Tibial artery (tissue), 4 donors: ENCODE data around the gene WDR7.

Experiments
- DNase-seq, 2 donors: peaks; one replicate each; pipeline ENCODE4 v3.0.0-alpha.2; 2019
- H3K27ac ChIP-seq, 2 donors: fragments of 200-600 bp; sonication (generic) in 1 of 2; 1 replicate in 1 of 2; 2 replicates in 1 of 2; pipeline ENCODE4 v1.5.1; 2018 to 2019; ENCODE audit warnings: mild to moderate bottlenecking in 1 of 2
- H3K27me3 ChIP-seq, 2 donors: fragments of 200-600 bp; sonication (generic) in 1 of 2; one replicate each; pipeline versions ENCODE4 v1.5.1 to v1.6.0; 2016 to 2019
- H3K36me3 ChIP-seq, 3 donors: fragments of 200-600 bp; sonication (generic) in 2 of 3; one replicate each; pipeline ENCODE4 v1.5.1; 2016 to 2019; ENCODE audit warnings: mild to moderate bottlenecking in 2 of 3
- H3K4me1 ChIP-seq, 4 donors: fragments of 200-600 bp; sonication (generic) in 2 of 4; 1 replicate in 3 of 4; 2 replicates in 1 of 4; pipeline ENCODE4 v1.5.1; 2016 to 2019
- H3K4me3 ChIP-seq, 2 donors: fragments of 200-600 bp; sonication (generic) in 1 of 2; 1 replicate in 1 of 2; 2 replicates in 1 of 2; pipeline ENCODE4 v1.5.1; 2018 to 2019; ENCODE audit warnings: mild to moderate bottlenecking in 2 of 2
- H3K9me3 ChIP-seq, 3 donors: fragments of 200-600 bp; sonication (generic) in 1 of 3; one replicate each; pipeline ENCODE4 v1.5.1; 2016 to 2019
- intact Hi-C: fragments of 100-400 bp; cut with DNase I; formaldehyde crosslinking; loops from one replicate; pipeline ENCODE4 v1.15.0; 2023; ENCODE audit warnings: low total_unique reads
- TF ChIP-seq, protein P1 (sequence below), 2 experiments: fragments of 200-600 bp in 1 of 2; fragments of 450-650 bp in 1 of 2; IDR thresholded peaks; one replicate each; pipeline ENCODE4 v1.5.1; 2017 to 2019; ENCODE audit warnings: antibody characterized with exemption in 2 of 2, mild to moderate bottlenecking in 1 of 2, moderate library complexity in 1 of 2

The WDR7 gene

GRCh38 chr18:57051657-57052044, 400.5 kb downstream of the WDR7 start:
- intact Hi-C loops, result no loop called here
- peaks cover 0 to under 1% (median 0%) of the 10 kb centered on the region in 3 donors for H3K9me3 ChIP-seq
- H3K36me3 ChIP-seq, result no peaks in the 10 kb centered on the region
- DNase-seq, result no peak
- TF ChIP-seq, protein P1, sequence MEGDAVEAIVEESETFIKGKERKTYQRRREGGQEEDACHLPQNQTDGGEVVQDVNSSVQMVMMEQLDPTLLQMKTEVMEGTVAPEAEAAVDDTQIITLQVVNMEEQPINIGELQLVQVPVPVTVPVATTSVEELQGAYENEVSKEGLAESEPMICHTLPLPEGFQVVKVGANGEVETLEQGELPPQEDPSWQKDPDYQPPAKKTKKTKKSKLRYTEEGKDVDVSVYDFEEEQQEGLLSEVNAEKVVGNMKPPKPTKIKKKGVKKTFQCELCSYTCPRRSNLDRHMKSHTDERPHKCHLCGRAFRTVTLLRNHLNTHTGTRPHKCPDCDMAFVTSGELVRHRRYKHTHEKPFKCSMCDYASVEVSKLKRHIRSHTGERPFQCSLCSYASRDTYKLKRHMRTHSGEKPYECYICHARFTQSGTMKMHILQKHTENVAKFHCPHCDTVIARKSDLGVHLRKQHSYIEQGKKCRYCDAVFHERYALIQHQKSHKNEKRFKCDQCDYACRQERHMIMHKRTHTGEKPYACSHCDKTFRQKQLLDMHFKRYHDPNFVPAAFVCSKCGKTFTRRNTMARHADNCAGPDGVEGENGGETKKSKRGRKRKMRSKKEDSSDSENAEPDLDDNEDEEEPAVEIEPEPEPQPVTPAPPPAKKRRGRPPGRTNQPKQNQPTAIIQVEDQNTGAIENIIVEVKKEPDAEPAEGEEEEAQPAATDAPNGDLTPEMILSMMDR (IDR thresholded peaks at IDR 0.05), result no peak
- no peak overlapping the region for H3K4me3 ChIP-seq
- H3K4me1 ChIP-seq, result no peaks in the 10 kb centered on the region
- H3K27ac ChIP-seq, result no peak overlapping the region
- H3K27me3 ChIP-seq, result no peaks in the 10 kb centered on the region

DNA sequence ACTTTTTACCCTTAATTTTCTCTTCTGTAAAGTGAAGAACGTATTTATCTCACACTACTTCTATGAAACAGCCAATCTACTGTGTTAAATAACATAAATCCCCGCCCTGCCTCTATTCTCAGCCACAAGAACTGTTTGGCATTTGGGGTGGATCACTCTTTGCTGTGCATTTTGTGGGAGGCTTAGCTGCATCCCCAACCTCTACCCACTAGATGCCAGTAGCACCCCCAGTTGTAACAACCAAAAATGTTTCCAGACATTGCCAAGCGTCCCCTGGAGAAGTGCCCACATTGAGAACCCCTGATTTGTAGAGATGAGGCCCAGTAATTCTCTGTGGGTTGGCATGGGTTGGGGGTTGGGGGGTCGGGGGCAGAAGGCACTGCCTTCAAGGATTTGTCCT, 401.0 kb downstream of the WDR7 start:
- no peak for DNase-seq
- intact Hi-C loops, result no loop called here
- TF ChIP-seq, protein P1 (IDR thresholded peaks at IDR 0.05), result no peak
- Histone ChIP-seq H3K4me1 (no peaks in the 10 kb centered on the region), H3K27ac (no peak overlapping the region), H3K4me3 (no peak overlapping the region), H3K36me3 (no peaks in the 10 kb centered on the region), H3K27me3 (no peaks in the 10 kb centered on the region), H3K9me3 (no peaks in the 10 kb centered on the region)

- DNase-seq, result no peak
- H3K27ac ChIP-seq, result no peak overlapping the region
- intact Hi-C loops, result no loop called here
These were observed 401.6 kb downstream of the WDR7 start for GRCh38 chr18:57052759-57053158.

GRCh38 chr18:57054891-57055290, 403.7 kb downstream of the WDR7 start:
- H3K27me3 ChIP-seq, result no peaks in the 10 kb centered on the region
- intact Hi-C loops, result loop anchor here (5.0 kb wide), 1 partner anchor 938 kb away; no protein-coding TSS in a partner anchor
- H3K4me1 ChIP-seq, result no peaks in the 10 kb centered on the region
- H3K27ac ChIP-seq, result no peak overlapping the region
- TF ChIP-seq, protein P1 (IDR thresholded peaks at IDR 0.05), result no peak
- DNase-seq, result no peak
- H3K9me3 ChIP-seq, result no peaks in the 10 kb centered on the region
- no peak overlapping the region for H3K4me3 ChIP-seq
- H3K36me3 ChIP-seq, result no peaks in the 10 kb centered on the region

More at GRCh38 chr18:57052759-57053158, 401.6 kb downstream of the WDR7 start:
- Histone ChIP-seq H3K9me3 (no peaks in the 10 kb centered on the region), H3K36me3 (no peaks in the 10 kb centered on the region), H3K27me3 (no peaks in the 10 kb centered on the region), H3K4me1 (no peaks in the 10 kb centered on the region), H3K4me3 (no peak overlapping the region)
- TF ChIP-seq, protein P1 (IDR thresholded peaks at IDR 0.05), result no peak

DNA sequence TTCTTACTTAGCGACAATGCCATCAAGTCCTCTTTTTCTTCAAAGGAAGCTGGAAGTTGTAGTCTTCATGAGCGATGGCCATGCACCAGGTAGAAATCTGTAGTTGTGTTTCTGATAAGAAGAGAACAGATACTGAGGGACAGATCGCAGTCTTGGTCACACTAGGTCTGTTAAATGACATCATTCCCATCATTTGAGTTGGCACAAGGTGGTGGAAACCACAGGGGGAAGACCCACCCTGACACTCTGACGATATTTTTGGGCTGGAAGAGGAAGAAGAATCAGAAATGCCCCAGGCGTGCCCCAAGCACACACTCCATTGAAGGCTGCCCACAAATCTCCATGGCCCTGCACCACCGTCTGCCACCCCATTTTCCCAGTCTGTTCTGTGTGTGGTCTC, 406.7 kb downstream of the WDR7 start:
- TF ChIP-seq, protein P1 (IDR thresholded peaks at IDR 0.05), result no peak
- intact Hi-C loops, result loop anchor here (5.0 kb wide), 1 partner anchor 941 kb away; no protein-coding TSS in a partner anchor
- no peaks in the 10 kb centered on the region for H3K27me3 ChIP-seq

GRCh38 chr18:57058734-57059133, 407.6 kb downstream of the WDR7 start:
- Histone ChIP-seq H3K9me3 (no peaks in the 10 kb centered on the region), H3K4me3 (no peak overlapping the region), H3K4me1 (no peaks in the 10 kb centered on the region), H3K27me3 (peaks cover 0 to 1% of the 10 kb centered on the region in 2 donors), H3K36me3 (no peaks in the 10 kb centered on the region), H3K27ac (no peak overlapping the region)
- DNase-seq, result no peak
- intact Hi-C loops, result loop anchor here (5.0 kb wide), 1 partner anchor 941 kb away; no protein-coding TSS in a partner anchor
- TF ChIP-seq, protein P1 (IDR thresholded peaks at IDR 0.05), result no peak

More for the DNA sequence above, 406.7 kb downstream of the WDR7 start:
- no peaks in the 10 kb centered on the region for H3K4me1 ChIP-seq
- H3K9me3 ChIP-seq, result no peaks in the 10 kb centered on the region
- H3K4me3 ChIP-seq, result no peak overlapping the region
- no peaks in the 10 kb centered on the region for H3K36me3 ChIP-seq
- no peak overlapping the region for H3K27ac ChIP-seq
- DNase-seq, result no peak
